Measurements from ENCODE around the gene DNAJC16. TPM values are rescaled to one million over a fixed set of nuclear protein-coding genes. Genes with fewer than 3 reads are reported as not detected.

The DNAJC16 gene
- total RNA-seq, 2 experiments from 2014 or later, result 9.1 to 16.8 TPM

- no peak overlapping the region for H2AFZ ChIP-seq (ENCODE audit: low read length)
- CTCF ChIA-PET (ENCODE audit: unreplicated experiment), result no interaction called here
Observed at GRCh38 chr1:15543589-15544568, 17.2 kb downstream of the DNAJC16 start.

DNA sequence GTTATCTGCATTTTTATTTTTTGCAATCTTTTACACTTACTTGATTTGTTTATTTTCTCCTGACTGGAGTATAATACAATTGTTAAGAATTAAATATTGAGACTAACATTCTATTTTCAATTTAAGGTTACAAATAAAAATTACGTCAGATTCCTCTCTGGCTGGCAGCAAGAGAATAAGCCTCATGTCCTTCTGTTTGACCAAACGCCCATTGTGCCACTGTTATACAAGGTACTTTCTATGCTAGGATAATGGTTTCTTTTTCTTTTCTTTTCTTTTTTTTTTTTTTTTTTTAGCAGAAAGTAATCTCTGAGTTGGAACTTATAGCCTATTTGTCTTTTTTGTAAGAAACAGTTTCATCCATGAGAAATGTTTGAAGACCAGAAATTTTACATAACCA is 20.0 kb downstream of the DNAJC16 start:
- no TSS peak for BruUV-seq (replicated peaks)
- Histone ChIP-seq H3K79me2 (ENCODE audit: insufficient read depth, low read depth, low read length) (no peaks in the 10 kb centered on the region), H3K4me3 (ENCODE audit: low read depth, low read length, poor library complexity, severe bottlenecking) (no peak overlapping the region), H3K27ac (ENCODE audit: low read depth, low read length, poor library complexity, severe bottlenecking) (no peak overlapping the region), H2AFZ (ENCODE audit: low read length) (no peak overlapping the region), H4K20me1 (ENCODE audit: insufficient read depth, low read length) (no peaks in the 10 kb centered on the region), H3K36me3 (ENCODE audit: insufficient read depth, low read length) (peaks cover 77% of the 10 kb centered on the region), H3K4me2 (ENCODE audit: low read length) (no peak overlapping the region), H3K9me3 (ENCODE audit: low read length) (no peaks in the 10 kb centered on the region), H3K4me1 (ENCODE audit: insufficient read depth, low read length, poor library complexity, severe bottlenecking) (no peaks in the 10 kb centered on the region), H3K9me2 (ENCODE audit: insufficient read depth, low read length) (no peaks in the 10 kb centered on the region)
- POLR2A ChIA-PET, result interaction anchor here (0.6 to 0.7 kb wide), 2 partner anchors 17 to 176 kb away, joined by 4 read pairs; no protein-coding TSS in a partner anchor
- no peak for DNase-seq (ENCODE audit: low spot score)
- intact Hi-C loops (cut with micrococcal nuclease; ENCODE audit: unreplicated experiment), result no loop called here
- CTCF ChIA-PET (ENCODE audit: unreplicated experiment), result no interaction called here
- TF ChIP-seq EZH2phosphoT487 (IDR thresholded peaks at IDR 0.05; ENCODE audit: borderline replicate concordance, low read depth, low read length), result no peak
- TF ChIP-seq, protein P1, sequence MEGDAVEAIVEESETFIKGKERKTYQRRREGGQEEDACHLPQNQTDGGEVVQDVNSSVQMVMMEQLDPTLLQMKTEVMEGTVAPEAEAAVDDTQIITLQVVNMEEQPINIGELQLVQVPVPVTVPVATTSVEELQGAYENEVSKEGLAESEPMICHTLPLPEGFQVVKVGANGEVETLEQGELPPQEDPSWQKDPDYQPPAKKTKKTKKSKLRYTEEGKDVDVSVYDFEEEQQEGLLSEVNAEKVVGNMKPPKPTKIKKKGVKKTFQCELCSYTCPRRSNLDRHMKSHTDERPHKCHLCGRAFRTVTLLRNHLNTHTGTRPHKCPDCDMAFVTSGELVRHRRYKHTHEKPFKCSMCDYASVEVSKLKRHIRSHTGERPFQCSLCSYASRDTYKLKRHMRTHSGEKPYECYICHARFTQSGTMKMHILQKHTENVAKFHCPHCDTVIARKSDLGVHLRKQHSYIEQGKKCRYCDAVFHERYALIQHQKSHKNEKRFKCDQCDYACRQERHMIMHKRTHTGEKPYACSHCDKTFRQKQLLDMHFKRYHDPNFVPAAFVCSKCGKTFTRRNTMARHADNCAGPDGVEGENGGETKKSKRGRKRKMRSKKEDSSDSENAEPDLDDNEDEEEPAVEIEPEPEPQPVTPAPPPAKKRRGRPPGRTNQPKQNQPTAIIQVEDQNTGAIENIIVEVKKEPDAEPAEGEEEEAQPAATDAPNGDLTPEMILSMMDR (conservative IDR thresholded peaks at IDR 0.05; ENCODE audit: low read length), result no peak

More at GRCh38 chr1:15543589-15544568, 17.2 kb downstream of the DNAJC16 start:
- intact Hi-C loops (cut with micrococcal nuclease; ENCODE audit: unreplicated experiment), result no loop called here
- Histone ChIP-seq H3K9me3 (ENCODE audit: low read length) (no peaks in the 10 kb centered on the region), H3K27ac (ENCODE audit: low read depth, low read length, poor library complexity, severe bottlenecking) (no peak overlapping the region), H4K20me1 (ENCODE audit: insufficient read depth, low read length) (no peaks in the 10 kb centered on the region), H3K4me3 (ENCODE audit: low read depth, low read length, poor library complexity, severe bottlenecking) (no peak overlapping the region), H3K79me2 (ENCODE audit: insufficient read depth, low read depth, low read length) (no peaks in the 10 kb centered on the region), H3K4me2 (ENCODE audit: low read length) (no peak overlapping the region), H3K36me3 (ENCODE audit: insufficient read depth, low read length) (peaks cover 77% of the 10 kb centered on the region), H3K9me2 (ENCODE audit: insufficient read depth, low read length) (no peaks in the 10 kb centered on the region), H3K4me1 (ENCODE audit: insufficient read depth, low read length, poor library complexity, severe bottlenecking) (no peaks in the 10 kb centered on the region)
- no peak for TF ChIP-seq EZH2phosphoT487 (IDR thresholded peaks at IDR 0.05; ENCODE audit: borderline replicate concordance, low read depth, low read length)
- TF ChIP-seq, protein P1 (conservative IDR thresholded peaks at IDR 0.05; ENCODE audit: low read length), result no peak
- POLR2A ChIA-PET, result no interaction called here
- no TSS peak for BruUV-seq (replicated peaks)
- DNase-seq (ENCODE audit: low spot score), result no peak

DNA sequence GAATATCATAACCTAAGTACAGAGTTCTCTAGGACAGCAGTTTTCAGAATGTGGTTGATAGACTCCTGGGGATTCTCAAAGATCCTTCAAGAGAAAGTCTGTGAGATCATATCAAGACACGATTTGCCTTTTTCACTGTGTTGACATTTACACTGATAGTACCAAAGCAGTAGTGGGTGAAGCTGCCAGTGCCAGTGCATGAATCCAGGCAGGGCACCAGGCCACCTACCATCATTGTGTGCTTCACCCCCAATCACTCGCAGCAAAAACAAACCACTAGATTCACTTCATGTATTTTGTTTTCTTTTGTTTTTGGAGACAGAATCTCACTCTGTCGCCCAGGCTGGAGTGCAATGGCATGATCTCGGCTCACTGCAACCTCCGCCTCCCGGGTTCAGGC is 23.9 kb downstream of the DNAJC16 start:
- Histone ChIP-seq H3K36me3 (ENCODE audit: insufficient read depth, low read length) (peaks cover 47% of the 10 kb centered on the region), H3K27ac (ENCODE audit: low read depth, low read length, poor library complexity, severe bottlenecking) (no peak overlapping the region), H3K9me2 (ENCODE audit: insufficient read depth, low read length) (no peaks in the 10 kb centered on the region), H3K4me3 (ENCODE audit: low read depth, low read length, poor library complexity, severe bottlenecking) (no peak overlapping the region), H3K4me2 (ENCODE audit: low read length) (no peak overlapping the region), H3K4me1 (ENCODE audit: insufficient read depth, low read length, poor library complexity, severe bottlenecking) (no peaks in the 10 kb centered on the region), H2AFZ (ENCODE audit: low read length) (no peak overlapping the region), H3K79me2 (ENCODE audit: insufficient read depth, low read depth, low read length) (no peaks in the 10 kb centered on the region), H3K9me3 (ENCODE audit: low read length) (no peaks in the 10 kb centered on the region), H4K20me1 (ENCODE audit: insufficient read depth, low read length) (no peaks in the 10 kb centered on the region)
- CTCF ChIA-PET (ENCODE audit: unreplicated experiment), result no interaction called here
- no peak for DNase-seq (ENCODE audit: low spot score)
- TF ChIP-seq, protein P1 (conservative IDR thresholded peaks at IDR 0.05; ENCODE audit: low read length), result no peak
- TF ChIP-seq EZH2phosphoT487 (IDR thresholded peaks at IDR 0.05; ENCODE audit: borderline replicate concordance, low read depth, low read length), result no peak
- POLR2A ChIA-PET, result no interaction called here
- BruUV-seq (replicated peaks), result no TSS peak
- intact Hi-C loops (cut with micrococcal nuclease; ENCODE audit: unreplicated experiment), result no loop called here

All from OCI-LY7 (cell line).